T-helper 17 cell (primary cell): ENCODE measurements around the gene RAMAC. TPM values are rescaled to one million over a fixed set of nuclear protein-coding genes. Genes with fewer than 3 reads are reported as not detected.

Experiments
- total RNA-seq, 4 donors: library from RNA in 2 of 4; stranded (reverse) in 2 of 4; gene quantifications; one replicate each; pipeline ENCODE4 v1.2.3 and lab custom pipeline; 2022 to 2026

The RAMAC gene
- total RNA-seq, 2 donors from 2014 or later, result 16.4 to 24.2 TPM

Other genes with a start within 250 kb of the RAMAC start
- gene FSD2, start 180.1 kb upstream of the RAMAC start, total RNA-seq, result not detected
- 10 to 100 TPM; 91.2 to 99.7 TPM for gene WHAMM, start 176.6 kb upstream of the RAMAC start, total RNA-seq
- gene HOMER2, start 33.5 kb upstream of the RAMAC start, total RNA-seq, result 1 to 10 TPM; 2.3 to 5.8 TPM
- 10 to 100 TPM; 12.9 to 13.9 TPM for gene C15orf40, start 25.4 kb downstream of the RAMAC start, total RNA-seq
- 10 to 100 TPM; 37.6 to 45.3 TPM for gene BTBD1, start 81.0 kb downstream of the RAMAC start, total RNA-seq
- 1 to 10 TPM in 1 of 2 donors, under 1 TPM in 1; 0.85 to 4.3 TPM for gene TM6SF1, start 121.4 kb downstream of the RAMAC start, total RNA-seq
- gene HDGFL3, start 221.6 kb downstream of the RAMAC start, total RNA-seq, result 10 to 100 TPM in 1 of 2 donors, 1 to 10 TPM in 1; 4.4 to 26.4 TPM